SK-N-MC (cell line): ENCODE results near the gene MERTK.

ENCODE experiments used
- EZH2 ChIP-seq: fragments of 200-600 bp; sonication (generic); IDR thresholded peaks from one replicate; pipeline ENCODE4 v1.6.1; 2017; ENCODE audit warnings: antibody characterized with exemption
- FOXP2 ChIP-seq: optimal IDR thresholded peaks from 2 replicates; pipeline ENCODE3; 2011; ENCODE audit warnings: mild to moderate bottlenecking, moderate library complexity; ENCODE audit not compliant: insufficient read depth; ENCODE audit errors: extremely low read length, control extremely low read depth
- POLR2AphosphoS5 ChIP-seq: IDR thresholded peaks from 2 replicates; pipeline ENCODE4 v1.6.1; 2012; ENCODE audit warnings: mild to moderate bottlenecking, low read depth, low read length, borderline replicate concordance

DNA sequence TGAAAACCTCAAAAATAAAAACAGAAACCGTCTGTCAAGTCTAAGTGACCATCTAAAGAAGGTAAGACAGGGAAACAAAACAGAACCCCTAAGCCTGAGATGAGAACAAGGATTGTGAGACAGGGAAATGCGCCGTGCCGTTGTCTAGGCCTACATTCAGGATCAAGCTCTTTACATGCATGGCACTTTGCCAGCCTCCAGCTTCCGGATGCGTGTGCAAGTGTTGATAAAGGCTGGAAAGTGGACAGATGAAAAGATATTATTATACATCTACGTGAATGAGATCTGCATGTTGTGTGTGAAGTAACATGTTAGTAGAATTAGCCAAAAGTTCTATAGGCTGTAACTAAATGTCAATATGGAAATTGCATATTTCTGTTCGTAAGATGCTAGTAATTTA, 128.1 kb downstream of the MERTK start:
- TF ChIP-seq POLR2AphosphoS5 (no peak), EZH2 (no peak), FOXP2 (no peak)
